Measurements from ENCODE around the gene SRPK2.

SRPK2 gene

DNA sequence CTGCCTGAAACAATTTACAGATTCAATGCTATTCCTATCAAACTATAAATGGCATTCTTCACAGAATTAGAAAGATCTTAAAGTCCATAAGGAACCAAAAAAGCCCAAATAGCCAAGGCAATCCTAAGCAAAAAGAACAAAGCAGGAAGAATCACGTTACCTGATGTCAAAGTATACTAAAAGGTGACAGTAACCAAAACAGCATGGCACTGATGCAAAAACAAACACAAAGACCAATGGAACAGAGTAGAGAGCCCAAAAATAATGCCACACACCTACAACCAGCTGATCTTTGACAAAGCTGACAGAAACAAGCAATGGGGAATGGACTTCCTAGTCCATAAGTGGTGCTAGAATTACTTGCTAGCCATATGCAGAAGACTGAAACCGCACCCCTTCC lies 208.7 kb downstream of the SRPK2 start:
- no peak for DNase-seq

DNA sequence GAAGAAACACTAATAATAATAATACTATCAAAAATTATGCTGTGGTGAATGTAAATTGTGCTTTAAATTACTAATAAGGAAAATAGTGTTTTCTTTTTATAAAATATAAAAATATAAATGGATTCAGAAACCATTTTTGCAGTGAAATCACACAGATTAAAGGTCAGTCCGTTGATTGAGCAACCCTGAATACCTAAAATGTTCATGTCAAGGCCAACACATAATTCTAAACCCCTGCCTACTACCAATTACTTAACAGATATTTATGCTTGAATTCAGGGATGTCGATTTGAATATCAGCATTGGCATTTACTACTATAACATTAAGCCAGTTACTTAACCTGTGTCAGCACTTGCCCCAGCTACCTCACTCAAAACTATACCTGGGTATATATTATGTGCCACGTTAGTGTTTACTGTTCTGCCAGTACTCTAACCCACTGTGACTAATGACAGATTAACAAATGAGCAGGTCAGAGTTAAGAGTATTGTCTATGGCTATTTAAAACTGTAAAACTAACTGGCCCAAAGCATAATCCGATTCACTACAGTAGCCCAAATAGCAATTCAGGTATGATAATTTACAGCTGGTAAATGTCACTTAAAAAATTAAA lies 209.7 kb downstream of the SRPK2 start:
- no peak for DNase-seq

GRCh38 chr7:105178177-105178576 lies 210.5 kb downstream of the SRPK2 start:
- DNase-seq: no peak

- no peak for DNase-seq
Measured at GRCh38 chr7:105177026-105177425, 211.7 kb downstream of the SRPK2 start.

GRCh38 chr7:105173586-105173985 lies 215.1 kb downstream of the SRPK2 start:
- DNase-seq: no peak

DNA sequence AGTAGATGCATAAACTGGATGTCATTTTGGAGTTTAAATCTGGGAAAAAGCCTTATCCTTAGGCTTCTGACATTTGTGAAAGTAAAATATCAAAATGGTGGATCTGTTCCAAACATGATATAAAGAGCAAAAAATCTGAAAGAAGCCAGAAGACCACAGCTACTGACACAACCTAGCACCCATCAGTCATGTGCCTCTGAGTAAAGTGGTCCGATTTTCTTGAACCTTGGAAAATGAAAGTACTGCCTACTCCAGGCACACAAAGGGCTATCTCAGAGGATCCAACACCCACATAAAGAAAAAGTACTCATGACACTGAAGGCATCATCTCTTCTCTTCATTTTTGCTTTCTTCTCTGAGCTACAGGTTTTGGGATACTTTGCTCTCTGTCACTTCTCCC lies 224.0 kb downstream of the SRPK2 start:
- no peak for DNase-seq

DNA sequence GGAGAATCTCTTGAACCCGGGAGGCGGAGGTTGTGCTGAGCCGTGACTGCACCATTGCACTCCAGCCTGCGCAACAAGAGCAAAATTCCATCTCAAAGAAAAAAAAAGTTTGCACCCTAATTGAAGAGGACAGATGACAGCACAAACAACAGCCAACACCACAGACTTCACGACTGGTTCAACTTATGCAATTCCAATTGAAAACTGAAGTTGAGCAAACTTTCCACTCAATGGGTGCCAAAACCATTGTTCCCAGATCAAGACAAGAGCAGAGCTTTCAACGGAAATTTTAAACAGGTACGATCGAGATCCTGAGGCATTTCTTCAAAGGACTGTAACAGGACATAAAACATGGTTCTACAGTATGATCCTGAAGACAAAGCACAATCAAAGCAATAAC lies 225.0 kb downstream of the SRPK2 start:
- no peak for DNase-seq

GRCh38 chr7:105161366-105161765 lies 227.4 kb downstream of the SRPK2 start:
- DNase-seq: no peak

- DNase-seq: no peak
Measured at GRCh38 chr7:105157278-105157677, 231.4 kb downstream of the SRPK2 start.

GRCh38 chr7:105156731-105157130 lies 232.0 kb downstream of the SRPK2 start:
- DNase-seq: no peak

GRCh38 chr7:105154084-105154483 lies 234.6 kb downstream of the SRPK2 start:
- DNase-seq: no peak

DNA sequence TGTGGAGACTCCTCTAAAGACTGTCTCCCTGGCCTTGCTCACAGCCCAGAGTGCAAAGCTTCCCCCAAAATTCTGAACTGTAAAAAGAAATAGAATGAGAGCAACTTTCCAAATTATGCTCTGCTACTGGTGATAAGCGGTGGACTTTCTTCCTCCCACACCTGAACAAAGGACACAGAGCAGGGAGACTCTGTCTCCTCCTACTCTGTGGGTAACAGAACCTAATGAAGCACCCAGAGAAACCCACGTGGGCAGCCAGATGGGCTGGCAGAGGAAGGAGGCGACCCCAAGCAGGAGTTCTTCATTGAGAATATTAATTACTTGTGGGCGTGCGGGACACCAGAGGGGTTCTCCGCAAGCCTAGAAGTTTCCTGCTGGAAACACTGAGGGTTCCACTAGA lies 235.2 kb downstream of the SRPK2 start:
- no peak for DNase-seq

DNA sequence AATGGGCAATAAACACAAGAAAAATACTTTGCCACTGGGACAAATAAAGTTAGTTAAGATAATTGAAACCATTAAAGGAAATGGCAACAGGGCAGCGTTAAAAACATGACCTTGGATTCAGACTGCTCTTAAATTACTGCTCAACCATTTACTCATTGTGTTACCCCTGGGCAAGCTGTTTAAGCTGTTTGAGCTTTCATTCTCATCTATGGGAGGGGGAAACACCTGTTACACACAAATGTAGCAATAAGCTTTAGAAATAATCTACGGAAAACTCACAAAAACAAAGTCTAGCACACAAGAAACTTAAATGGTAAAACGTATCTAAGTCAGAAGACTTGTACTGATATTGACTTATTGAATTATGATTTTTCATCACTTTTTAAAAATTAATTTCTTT lies 237.6 kb downstream of the SRPK2 start:
- no peak for DNase-seq

- no peak for DNase-seq
Measured at GRCh38 chr7:105149827-105150226, 238.9 kb downstream of the SRPK2 start.

DNA sequence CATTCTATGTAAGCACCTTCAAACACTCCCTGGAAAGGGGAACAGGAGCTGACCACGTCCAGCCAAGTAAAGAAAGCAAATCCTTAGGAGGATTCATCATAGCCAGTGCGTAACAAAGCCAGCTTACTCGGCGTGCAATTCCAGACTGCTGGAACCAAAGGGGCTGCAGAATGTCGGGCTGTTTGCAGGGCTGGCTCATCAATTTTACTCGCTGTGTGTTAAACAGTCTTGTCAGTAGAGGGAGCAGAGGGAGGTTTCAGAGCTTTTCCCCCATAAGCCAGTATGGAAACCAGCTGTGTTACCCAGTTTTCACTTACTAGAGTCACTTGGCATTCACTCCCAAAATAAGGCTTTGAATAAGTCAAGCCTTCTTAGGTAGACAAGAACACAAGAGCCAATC lies 247.7 kb downstream of the SRPK2 start:
- no peak for DNase-seq

DNA sequence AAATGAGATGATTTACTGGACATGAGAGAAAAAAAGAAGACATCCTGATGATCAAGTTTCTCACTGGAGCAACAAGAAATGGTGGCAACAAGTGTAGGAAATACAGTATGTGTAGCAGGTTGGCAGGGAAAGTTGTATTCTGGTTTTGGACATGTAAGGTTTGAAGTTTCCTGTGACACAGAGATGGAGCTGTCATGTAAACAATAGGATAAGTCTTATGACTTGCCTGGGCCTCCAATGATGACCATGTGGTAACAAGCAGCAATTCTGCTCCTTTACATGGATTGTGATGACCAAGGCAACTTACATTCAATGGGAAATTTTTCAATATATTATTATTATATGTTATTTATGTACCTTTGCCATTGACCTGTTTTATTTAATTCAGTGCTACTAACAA lies 249.3 kb downstream of the SRPK2 start:
- DNase-seq: no peak

DNA sequence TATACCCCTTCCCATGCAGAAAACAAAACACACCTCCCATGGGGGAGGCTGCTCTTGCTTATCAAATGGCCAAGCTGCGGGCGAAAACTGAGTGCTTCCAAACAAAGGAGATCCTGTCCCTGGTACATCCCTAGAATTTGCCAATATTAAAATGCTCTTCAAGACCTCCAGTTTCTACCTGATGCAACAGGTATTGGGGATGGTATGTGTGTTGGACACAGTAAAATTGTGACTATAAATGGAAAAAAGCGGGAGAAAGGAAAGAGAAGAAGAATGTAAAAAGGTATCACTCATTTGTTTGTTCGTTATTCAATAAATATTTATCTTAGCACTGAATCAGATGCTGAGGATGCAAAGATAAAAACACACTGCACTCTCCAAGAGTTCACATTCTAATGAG lies 250.8 kb downstream of the SRPK2 start:
- DNase-seq: no peak

- DNase-seq: no peak
Measured at GRCh38 chr7:105136221-105136620, 252.5 kb downstream of the SRPK2 start.

- no peak for DNase-seq
Measured at GRCh38 chr7:105133986-105134655, 254.6 kb downstream of the SRPK2 start.

DNA sequence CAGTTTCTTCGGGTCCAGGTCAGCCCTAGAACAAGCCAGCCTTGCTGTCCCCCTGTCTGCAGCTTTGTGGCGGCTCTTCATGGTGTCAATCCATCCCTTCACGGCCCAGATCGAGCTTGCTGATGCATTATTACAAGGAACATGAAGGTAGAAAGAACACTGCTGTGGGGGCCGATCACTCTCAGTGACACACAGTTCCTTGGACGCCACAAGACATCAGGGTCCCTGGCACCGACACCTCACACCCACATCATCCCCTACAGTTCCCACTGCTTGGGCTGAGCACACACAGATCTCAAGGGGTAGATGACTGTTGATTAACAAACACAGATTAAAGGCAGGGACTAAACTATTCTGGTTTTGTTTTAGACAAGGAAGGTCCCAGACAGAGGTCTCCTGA lies 255.4 kb downstream of the SRPK2 start:
- DNase-seq: no peak

GRCh38 chr7:105132835-105133234 lies 255.9 kb downstream of the SRPK2 start:
- DNase-seq: no peak

DNA sequence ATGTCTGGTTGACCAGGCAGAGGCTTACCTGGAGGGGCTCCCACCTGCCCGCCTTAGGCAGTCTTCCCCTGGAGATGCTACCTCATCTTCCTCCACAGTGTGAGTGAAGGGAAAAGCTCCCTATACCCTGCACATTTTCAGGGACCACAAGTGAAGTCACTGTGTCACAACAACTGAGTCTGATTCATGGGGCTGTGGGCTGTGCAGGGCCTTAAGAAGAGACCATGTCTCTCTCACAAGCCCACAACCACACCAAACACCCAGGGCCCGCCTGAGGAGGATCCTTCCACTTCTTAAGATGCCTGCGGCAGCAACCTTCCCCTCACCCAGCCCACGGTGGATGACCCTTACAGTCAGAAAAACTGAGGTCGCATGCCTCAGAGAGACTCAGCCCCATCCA lies 256.4 kb downstream of the SRPK2 start:
- no peak for DNase-seq

DNA sequence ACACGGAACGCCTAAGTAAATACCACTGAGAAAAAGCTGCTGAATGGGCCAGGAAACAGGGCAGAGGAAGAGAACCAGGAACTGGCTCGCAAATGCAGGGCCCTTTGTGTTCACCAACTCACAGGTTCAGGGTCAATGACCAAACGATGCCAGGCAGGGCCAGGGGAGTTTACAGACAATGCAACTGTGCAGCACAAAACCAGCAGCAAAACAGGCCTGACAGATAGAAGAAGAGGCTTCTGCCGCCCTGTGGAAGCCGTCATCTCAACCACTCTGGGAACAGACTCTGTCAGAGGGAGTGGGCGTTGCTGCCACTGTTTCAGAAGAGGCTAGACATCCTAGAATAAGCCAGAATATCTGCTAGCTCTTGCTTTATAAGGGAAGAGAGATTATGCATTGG lies 256.8 kb downstream of the SRPK2 start:
- no peak for DNase-seq

- no peak for DNase-seq
Measured at GRCh38 chr7:105131033-105131656, 257.6 kb downstream of the SRPK2 start.

GRCh38 chr7:105130580-105130979 lies 258.1 kb downstream of the SRPK2 start:
- DNase-seq: no peak
